GM12875 (cell line): Measurements from ENCODE around the gene RNGTT.

Experiments
- H3K4me3 ChIP-seq: one replicate; pipeline ENCODE4 v1.5.1; 2011; ENCODE audit warnings: low read depth, low read length, control low read depth
- TF ChIP-seq, protein P1 (sequence below): IDR thresholded peaks from 2 replicates; pipeline ENCODE4 v1.5.1; 2011; ENCODE audit warnings: low read depth, mild to moderate bottlenecking, control low read depth, inconsistent platforms, low read length, moderate library complexity, borderline replicate concordance; ENCODE audit not compliant: insufficient read depth

The RNGTT gene

DNA sequence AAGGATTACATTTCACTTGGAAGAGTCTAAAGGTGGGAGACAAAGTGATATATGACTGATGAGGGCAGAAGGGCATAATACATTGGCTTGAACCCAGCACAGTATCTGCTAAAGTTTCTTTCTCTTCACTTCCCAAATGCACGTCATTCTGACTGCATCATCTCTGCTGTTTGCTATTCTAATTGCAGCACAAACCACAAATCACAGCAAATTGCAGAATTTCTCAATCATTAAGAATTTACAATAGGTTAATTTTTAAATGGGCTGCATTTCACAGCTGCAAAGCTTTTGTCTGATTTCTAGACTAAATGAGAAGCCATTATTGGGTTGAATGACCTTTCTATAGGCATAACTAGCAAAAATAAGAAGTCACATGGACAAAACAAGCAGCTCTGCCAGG, 337.0 kb downstream of the RNGTT start:
- no peak overlapping the region for H3K4me3 ChIP-seq
- TF ChIP-seq, protein P1, sequence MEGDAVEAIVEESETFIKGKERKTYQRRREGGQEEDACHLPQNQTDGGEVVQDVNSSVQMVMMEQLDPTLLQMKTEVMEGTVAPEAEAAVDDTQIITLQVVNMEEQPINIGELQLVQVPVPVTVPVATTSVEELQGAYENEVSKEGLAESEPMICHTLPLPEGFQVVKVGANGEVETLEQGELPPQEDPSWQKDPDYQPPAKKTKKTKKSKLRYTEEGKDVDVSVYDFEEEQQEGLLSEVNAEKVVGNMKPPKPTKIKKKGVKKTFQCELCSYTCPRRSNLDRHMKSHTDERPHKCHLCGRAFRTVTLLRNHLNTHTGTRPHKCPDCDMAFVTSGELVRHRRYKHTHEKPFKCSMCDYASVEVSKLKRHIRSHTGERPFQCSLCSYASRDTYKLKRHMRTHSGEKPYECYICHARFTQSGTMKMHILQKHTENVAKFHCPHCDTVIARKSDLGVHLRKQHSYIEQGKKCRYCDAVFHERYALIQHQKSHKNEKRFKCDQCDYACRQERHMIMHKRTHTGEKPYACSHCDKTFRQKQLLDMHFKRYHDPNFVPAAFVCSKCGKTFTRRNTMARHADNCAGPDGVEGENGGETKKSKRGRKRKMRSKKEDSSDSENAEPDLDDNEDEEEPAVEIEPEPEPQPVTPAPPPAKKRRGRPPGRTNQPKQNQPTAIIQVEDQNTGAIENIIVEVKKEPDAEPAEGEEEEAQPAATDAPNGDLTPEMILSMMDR = no peak

DNA sequence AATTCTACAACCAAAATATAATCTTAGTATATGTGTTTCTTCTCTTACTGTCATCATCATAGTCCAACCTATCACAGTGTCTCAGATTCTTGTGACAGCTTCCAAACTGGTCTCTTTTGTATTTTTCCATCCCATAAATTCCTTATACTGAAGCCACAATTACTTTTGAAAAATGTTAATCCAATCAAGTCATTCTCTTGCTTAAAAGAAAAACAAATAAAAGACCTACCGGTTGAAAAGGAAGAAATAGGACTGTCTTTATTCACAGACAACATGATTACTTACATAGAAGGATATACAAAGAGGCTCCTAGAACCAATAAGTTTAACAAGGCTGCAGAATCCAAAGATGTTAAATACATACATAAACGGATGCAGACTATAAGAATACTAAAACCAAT, 339.9 kb downstream of the RNGTT start:
- TF ChIP-seq, protein P1 = no peak
- H3K4me3 ChIP-seq = no peak overlapping the region

DNA sequence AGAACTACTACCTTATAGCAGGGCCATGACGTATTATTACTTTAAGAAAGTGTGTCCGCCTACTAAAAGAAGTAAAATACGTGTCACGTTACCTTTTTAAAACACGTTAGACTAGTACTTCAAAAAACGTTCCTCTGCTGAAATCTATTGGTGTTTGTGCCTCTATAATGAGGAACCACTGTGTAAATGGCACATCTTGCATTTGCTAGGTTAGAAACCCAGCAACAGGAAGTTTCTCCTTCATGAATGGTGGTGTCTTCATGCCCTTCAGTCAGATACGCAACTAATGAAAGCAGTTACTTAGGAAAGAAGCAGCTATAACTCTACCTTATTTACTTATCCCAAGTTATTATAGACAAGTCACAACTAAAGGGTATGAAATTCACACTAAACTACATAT, 343.5 kb downstream of the RNGTT start:
- TF ChIP-seq, protein P1 = no peak
- H3K4me3 ChIP-seq = no peak overlapping the region

DNA sequence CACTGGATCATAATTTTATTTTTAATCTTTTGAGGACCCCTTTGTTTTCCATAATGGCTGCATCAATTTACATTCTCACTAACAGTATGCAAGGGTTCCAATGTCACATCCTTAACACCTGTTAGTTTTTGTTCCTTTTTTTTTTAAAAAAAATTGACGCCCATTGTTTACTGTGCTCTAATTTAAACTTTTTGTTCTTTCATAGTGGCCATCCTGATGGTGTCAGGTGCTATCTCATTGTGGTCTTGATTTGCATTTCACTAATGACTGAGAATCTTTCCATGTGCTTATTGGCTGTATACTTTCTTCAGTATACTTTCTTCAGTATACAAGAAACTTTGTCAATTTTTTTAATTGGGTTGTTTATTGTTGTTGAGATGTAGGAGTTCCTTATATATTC, 347.0 kb downstream of the RNGTT start:
- H3K4me3 ChIP-seq = no peak overlapping the region
- TF ChIP-seq, protein P1 = no peak

DNA sequence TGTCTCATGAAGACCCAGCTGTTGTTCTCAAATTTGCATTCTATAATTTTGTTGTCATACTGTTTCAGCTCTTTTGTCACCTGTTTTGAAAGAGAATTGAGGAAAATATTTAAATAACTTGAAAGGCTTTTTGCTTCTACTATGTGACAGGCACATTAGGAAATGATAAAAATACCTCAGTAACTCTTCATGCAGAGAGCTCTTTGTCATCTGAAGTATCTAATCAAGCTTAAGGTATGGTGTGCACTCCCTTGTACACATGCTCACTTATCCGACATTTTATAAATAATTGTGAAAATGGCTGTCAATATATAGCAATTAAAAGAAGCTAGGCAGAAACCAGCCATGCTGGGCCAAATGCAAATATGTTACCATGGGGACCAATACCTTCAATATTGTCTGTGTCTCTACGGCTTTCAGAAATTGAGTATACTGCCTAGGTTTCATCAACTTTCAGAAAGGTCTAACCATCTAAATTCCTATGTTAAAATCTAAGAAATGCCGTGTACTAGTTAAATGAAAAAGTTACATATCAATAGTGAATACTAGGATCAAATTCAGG, 349.0 kb downstream of the RNGTT start:
- TF ChIP-seq, protein P1 = no peak
- H3K4me3 ChIP-seq = no peak overlapping the region

DNA sequence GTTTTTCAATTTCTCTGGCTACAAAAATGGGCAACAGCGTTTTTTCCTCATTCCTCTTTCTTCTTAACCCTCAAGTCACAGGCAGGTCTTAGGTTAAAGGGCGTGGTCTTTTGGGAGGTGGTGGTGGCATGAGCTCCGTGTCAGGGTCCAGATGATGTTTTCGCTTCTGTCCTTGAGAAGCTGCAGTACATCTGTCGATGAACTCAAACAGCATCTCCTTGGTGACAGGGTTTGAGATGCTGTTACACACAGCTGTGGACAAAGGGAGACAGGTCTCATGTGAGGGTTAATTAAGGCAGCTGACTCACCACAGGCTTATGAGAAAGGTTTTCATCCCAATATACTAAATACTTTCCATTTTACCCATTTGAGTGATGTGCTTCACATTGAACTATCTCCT, 350.8 kb downstream of the RNGTT start:
- no peak overlapping the region for H3K4me3 ChIP-seq
- TF ChIP-seq, protein P1 = no peak

DNA sequence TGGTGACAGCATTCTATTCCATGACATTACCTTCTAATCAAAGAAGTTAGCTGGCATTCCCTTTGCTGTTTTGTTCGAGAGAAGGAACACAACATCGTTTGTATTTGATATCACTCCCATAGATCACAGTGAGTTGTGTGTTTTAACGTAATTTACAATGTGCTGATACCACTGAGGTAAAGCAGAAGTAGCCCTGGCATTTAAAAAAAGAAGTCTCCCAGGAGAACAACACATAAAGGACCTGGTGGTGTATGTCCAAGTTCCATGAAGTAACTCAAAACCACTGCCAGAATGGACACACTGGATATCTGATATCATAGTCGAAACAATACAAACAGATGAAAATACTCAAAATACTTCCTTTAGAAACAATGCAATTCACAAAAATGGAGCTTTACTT, 351.7 kb downstream of the RNGTT start:
- no peak overlapping the region for H3K4me3 ChIP-seq
- TF ChIP-seq, protein P1 = no peak
